Measurements from ENCODE around the gene ADAMTS15.

The ADAMTS15 gene

GRCh38 chr11:130462101-130462885 is 13.8 kb downstream of the ADAMTS15 start:
- no peak for DNase-seq (ENCODE audit: low spot score)

- DNase-seq (ENCODE audit: low spot score), result no peak
These were observed 14.5 kb downstream of the ADAMTS15 start for GRCh38 chr11:130462931-130463330.

GRCh38 chr11:130464291-130464812 is 15.9 kb downstream of the ADAMTS15 start:
- no peak for DNase-seq (ENCODE audit: low spot score)

- DNase-seq (ENCODE audit: low spot score), result no peak
These were observed 16.8 kb downstream of the ADAMTS15 start for GRCh38 chr11:130465263-130465662.

GRCh38 chr11:130467116-130467900 is 18.9 kb downstream of the ADAMTS15 start:
- no peak for DNase-seq (ENCODE audit: low spot score)

- no peak for DNase-seq (ENCODE audit: low spot score)
These were observed 20.7 kb downstream of the ADAMTS15 start for GRCh38 chr11:130469181-130469580.

- no peak for DNase-seq (ENCODE audit: low spot score)
These were observed 22.6 kb downstream of the ADAMTS15 start for GRCh38 chr11:130470832-130471706.

- DNase-seq (ENCODE audit: low spot score), result no peak
These were observed 23.4 kb downstream of the ADAMTS15 start for GRCh38 chr11:130471731-130472433.

GRCh38 chr11:130472434-130472961 is 24.1 kb downstream of the ADAMTS15 start:
- no peak for DNase-seq (ENCODE audit: low spot score)

GRCh38 chr11:130473056-130473794 is 24.8 kb downstream of the ADAMTS15 start:
- no peak for DNase-seq (ENCODE audit: low spot score)

GRCh38 chr11:130473795-130474377 is 25.4 kb downstream of the ADAMTS15 start:
- DNase-seq (ENCODE audit: low spot score), result no peak

GRCh38 chr11:130474637-130475400 is 26.4 kb downstream of the ADAMTS15 start:
- no peak for DNase-seq (ENCODE audit: low spot score)

GRCh38 chr11:130475426-130476053 is 27.1 kb downstream of the ADAMTS15 start:
- no peak for DNase-seq (ENCODE audit: low spot score)

- DNase-seq (ENCODE audit: low spot score), result no peak
These were observed 27.9 kb downstream of the ADAMTS15 start for GRCh38 chr11:130476200-130476921.

GRCh38 chr11:130476922-130477491 is 28.6 kb downstream of the ADAMTS15 start:
- DNase-seq (ENCODE audit: low spot score), result no peak

GRCh38 chr11:130477586-130478203 is 29.2 kb downstream of the ADAMTS15 start:
- DNase-seq (ENCODE audit: low spot score), result no peak

- DNase-seq (ENCODE audit: low spot score), result no peak
These were observed 29.8 kb downstream of the ADAMTS15 start for GRCh38 chr11:130478204-130478701.

All from hematopoietic multipotent progenitor cell treated with erythropoietin and hydrocortisone succinate and interleukin-3 and kit ligand, for 15 days (in vitro differentiated cells).